Measurements from ENCODE around the gene FOSL1.

DNA sequence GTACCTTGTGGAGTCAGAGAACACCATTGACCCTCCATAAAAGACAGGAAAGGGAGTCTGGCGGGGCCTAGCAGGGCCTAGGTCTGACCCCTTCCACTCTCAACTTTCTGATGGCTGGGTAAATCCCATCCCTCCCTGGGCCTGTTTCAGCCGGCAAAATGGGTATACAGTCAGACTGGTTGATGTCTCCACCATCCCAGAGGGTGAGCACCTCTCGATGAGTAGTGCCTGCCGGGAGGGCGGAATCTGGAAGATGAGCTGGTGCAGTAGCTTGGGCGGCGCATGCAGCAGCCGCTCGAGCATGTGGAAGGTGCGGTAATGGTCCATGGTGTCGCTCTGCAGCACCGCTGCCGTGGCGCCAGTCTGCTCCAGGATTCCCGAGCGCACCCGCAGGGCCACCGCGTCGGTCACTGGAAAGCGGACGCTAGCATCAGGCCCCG lies 12.4 kb downstream of the FOSL1 start:
- TF ChIP-seq, protein P1, sequence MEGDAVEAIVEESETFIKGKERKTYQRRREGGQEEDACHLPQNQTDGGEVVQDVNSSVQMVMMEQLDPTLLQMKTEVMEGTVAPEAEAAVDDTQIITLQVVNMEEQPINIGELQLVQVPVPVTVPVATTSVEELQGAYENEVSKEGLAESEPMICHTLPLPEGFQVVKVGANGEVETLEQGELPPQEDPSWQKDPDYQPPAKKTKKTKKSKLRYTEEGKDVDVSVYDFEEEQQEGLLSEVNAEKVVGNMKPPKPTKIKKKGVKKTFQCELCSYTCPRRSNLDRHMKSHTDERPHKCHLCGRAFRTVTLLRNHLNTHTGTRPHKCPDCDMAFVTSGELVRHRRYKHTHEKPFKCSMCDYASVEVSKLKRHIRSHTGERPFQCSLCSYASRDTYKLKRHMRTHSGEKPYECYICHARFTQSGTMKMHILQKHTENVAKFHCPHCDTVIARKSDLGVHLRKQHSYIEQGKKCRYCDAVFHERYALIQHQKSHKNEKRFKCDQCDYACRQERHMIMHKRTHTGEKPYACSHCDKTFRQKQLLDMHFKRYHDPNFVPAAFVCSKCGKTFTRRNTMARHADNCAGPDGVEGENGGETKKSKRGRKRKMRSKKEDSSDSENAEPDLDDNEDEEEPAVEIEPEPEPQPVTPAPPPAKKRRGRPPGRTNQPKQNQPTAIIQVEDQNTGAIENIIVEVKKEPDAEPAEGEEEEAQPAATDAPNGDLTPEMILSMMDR (IDR thresholded peaks at IDR 0.05; ENCODE audit: low read depth, low read length, missing input control), result no peak
- TF ChIP-seq RXRA (IDR thresholded peaks at IDR 0.05), result no peak
- no peak for TF ChIP-seq EGR1 (IDR thresholded peaks at IDR 0.05; ENCODE audit: low read depth in 2 of 2)
- no peak for TF ChIP-seq SP1 (IDR thresholded peaks at IDR 0.05)
- no peak for TF ChIP-seq NR2F2 (IDR thresholded peaks at IDR 0.05)
- TF ChIP-seq, protein P2, sequence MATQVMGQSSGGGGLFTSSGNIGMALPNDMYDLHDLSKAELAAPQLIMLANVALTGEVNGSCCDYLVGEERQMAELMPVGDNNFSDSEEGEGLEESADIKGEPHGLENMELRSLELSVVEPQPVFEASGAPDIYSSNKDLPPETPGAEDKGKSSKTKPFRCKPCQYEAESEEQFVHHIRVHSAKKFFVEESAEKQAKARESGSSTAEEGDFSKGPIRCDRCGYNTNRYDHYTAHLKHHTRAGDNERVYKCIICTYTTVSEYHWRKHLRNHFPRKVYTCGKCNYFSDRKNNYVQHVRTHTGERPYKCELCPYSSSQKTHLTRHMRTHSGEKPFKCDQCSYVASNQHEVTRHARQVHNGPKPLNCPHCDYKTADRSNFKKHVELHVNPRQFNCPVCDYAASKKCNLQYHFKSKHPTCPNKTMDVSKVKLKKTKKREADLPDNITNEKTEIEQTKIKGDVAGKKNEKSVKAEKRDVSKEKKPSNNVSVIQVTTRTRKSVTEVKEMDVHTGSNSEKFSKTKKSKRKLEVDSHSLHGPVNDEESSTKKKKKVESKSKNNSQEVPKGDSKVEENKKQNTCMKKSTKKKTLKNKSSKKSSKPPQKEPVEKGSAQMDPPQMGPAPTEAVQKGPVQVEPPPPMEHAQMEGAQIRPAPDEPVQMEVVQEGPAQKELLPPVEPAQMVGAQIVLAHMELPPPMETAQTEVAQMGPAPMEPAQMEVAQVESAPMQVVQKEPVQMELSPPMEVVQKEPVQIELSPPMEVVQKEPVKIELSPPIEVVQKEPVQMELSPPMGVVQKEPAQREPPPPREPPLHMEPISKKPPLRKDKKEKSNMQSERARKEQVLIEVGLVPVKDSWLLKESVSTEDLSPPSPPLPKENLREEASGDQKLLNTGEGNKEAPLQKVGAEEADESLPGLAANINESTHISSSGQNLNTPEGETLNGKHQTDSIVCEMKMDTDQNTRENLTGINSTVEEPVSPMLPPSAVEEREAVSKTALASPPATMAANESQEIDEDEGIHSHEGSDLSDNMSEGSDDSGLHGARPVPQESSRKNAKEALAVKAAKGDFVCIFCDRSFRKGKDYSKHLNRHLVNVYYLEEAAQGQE (IDR thresholded peaks at IDR 0.05), result no peak
- no peak for TF ChIP-seq FOXA1 (IDR thresholded peaks at IDR 0.05)
- TF ChIP-seq FOXA2 (IDR thresholded peaks at IDR 0.05), result no peak
- TF ChIP-seq, protein P3, sequence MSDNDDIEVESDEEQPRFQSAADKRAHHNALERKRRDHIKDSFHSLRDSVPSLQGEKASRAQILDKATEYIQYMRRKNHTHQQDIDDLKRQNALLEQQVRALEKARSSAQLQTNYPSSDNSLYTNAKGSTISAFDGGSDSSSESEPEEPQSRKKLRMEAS (IDR thresholded peaks at IDR 0.05), result no peak
- TF ChIP-seq RAD21 (IDR thresholded peaks at IDR 0.05), result no peak
- TF ChIP-seq JUND (IDR thresholded peaks at IDR 0.05), result no peak
- TF ChIP-seq GABPA (IDR thresholded peaks at IDR 0.05 in 1 of 2, conservative IDR thresholded peaks at IDR 0.05 in 1 of 2), result no peak
- no peak for TF ChIP-seq TAF1 (conservative IDR thresholded peaks at IDR 0.05)
- no peak for TF ChIP-seq YY1 (IDR thresholded peaks at IDR 0.05)

Measured in liver (tissue), 3 donors.